Karpas-422 (cell line): Measurements from ENCODE around the gene SLC22A23. TPM values are rescaled to one million over a fixed set of nuclear protein-coding genes. Genes with fewer than 3 reads are reported as not detected.
A peak's percentile ranks its signal among the peaks of the same experiment; 100 is the strongest.

Experiments
- DNase-seq: peaks from one replicate; pipeline ENCODE4 v3.0.0-alpha.2; 2015
- H2AFZ ChIP-seq: fragments of 200-600 bp; sonication (generic); 2 replicates; pipeline ENCODE4 v1.6.1; 2014; ENCODE audit warnings: antibody characterized with exemption, low read length, mixed read lengths
- H3K27ac ChIP-seq: fragments of 200-600 bp; sonication (generic); 2 replicates; pipeline ENCODE4 v1.5.1; 2014; ENCODE audit warnings: mild to moderate bottlenecking, low read length, moderate library complexity
- H3K27me3 ChIP-seq: fragments of 200-600 bp; sonication (generic); 2 replicates; pipeline ENCODE4 v1.6.1; 2014; ENCODE audit warnings: low read length, mixed read lengths
- H3K36me3 ChIP-seq: fragments of 200-600 bp; sonication (generic); 2 replicates; pipeline ENCODE4 v1.6.1; 2014; ENCODE audit warnings: low read length, mixed read lengths; ENCODE audit not compliant: insufficient read depth
- H3K4me1 ChIP-seq: fragments of 200-600 bp; sonication (generic); 2 replicates; pipeline ENCODE4 v1.6.1; 2014; ENCODE audit warnings: mild to moderate bottlenecking, low read length, mixed read lengths
- H3K4me2 ChIP-seq: fragments of 200-600 bp; sonication (generic); 2 replicates; pipeline ENCODE4 v1.6.1; 2014; ENCODE audit warnings: low read length, low read depth, mild to moderate bottlenecking; ENCODE audit not compliant: poor library complexity, severe bottlenecking
- H3K4me3 ChIP-seq: fragments of 200-600 bp; sonication (generic); 2 replicates; pipeline ENCODE4 v1.5.1; 2014; ENCODE audit warnings: mild to moderate bottlenecking, antibody characterized with exemption, low read length, mixed read lengths
- H3K79me2 ChIP-seq: fragments of 200-600 bp; sonication (generic); 2 replicates; pipeline ENCODE4 v1.6.1; 2014; ENCODE audit warnings: mild to moderate bottlenecking, low read length, mixed read lengths
- H3K9ac ChIP-seq: fragments of 200-600 bp; sonication (generic); 2 replicates; pipeline ENCODE4 v1.6.0; 2014; ENCODE audit warnings: low read length
- H3K9me2 ChIP-seq: fragments of 200-600 bp; sonication (generic), shearing (Covaris generic); replicated peaks from 2 replicates; pipeline ENCODE4 v1.6.0; 2014; ENCODE audit warnings: mild to moderate bottlenecking, low read length, moderate library complexity; ENCODE audit not compliant: insufficient read depth
- H3K9me3 ChIP-seq: fragments of 300-700, 200-600 bp; sonication (generic); 2 replicates; pipeline ENCODE4 v1.6.1; 2014; ENCODE audit warnings: low read length, mixed read lengths
- H4K20me1 ChIP-seq: fragments of 200-600 bp; sonication (generic); 2 replicates; pipeline ENCODE4 v1.6.1; 2014; ENCODE audit warnings: mild to moderate bottlenecking, antibody characterized with exemption, low read length, low read depth; ENCODE audit not compliant: insufficient read depth
- total RNA-seq: library from RNA; depleted of rRNA; stranded (reverse); fragments of >200 nt; shearing (Covaris generic); gene quantifications from 2 replicates; pipeline ENCODE4 v1.2.3, GENCODE V29; 2014; ENCODE audit warnings: low replicate concordance

Gene SLC22A23
- total RNA-seq, 1 experiment from 2014 or later: not detected

GRCh38 chr6:3353939-3354338, 102.9 kb downstream of the SLC22A23 start:
- Histone ChIP-seq H4K20me1 (no peaks in the 10 kb centered on the region), H3K9me3 (no peaks in the 10 kb centered on the region), H3K4me1 (peaks cover 58% of the 10 kb centered on the region), H3K27ac (no peak overlapping the region), H3K4me3 (no peak overlapping the region), H3K9ac (no peak overlapping the region), H2AFZ (no peak overlapping the region), H3K79me2 (no peaks in the 10 kb centered on the region), H3K4me2 (no peak overlapping the region), H3K36me3 (no peaks in the 10 kb centered on the region), H3K27me3 (no peaks in the 10 kb centered on the region), H3K9me2 (no peaks in the 10 kb centered on the region)
- no peak for DNase-seq

- no peak overlapping the region for H3K27ac ChIP-seq
- no peak overlapping the region for H3K9ac ChIP-seq
- DNase-seq: no peak
- no peaks in the 10 kb centered on the region for H4K20me1 ChIP-seq
- no peak overlapping the region for H2AFZ ChIP-seq
- H3K4me3 ChIP-seq: no peak overlapping the region
- no peaks in the 10 kb centered on the region for H3K79me2 ChIP-seq
- peak overlapping the region; percentile 68 for H3K4me2 ChIP-seq
- H3K27me3 ChIP-seq: no peaks in the 10 kb centered on the region
- H3K9me3 ChIP-seq: no peaks in the 10 kb centered on the region
- no peaks in the 10 kb centered on the region for H3K9me2 ChIP-seq
- peaks cover 58% of the 10 kb centered on the region for H3K4me1 ChIP-seq
- no peaks in the 10 kb centered on the region for H3K36me3 ChIP-seq
Observed at GRCh38 chr6:3353213-3353903, 103.5 kb downstream of the SLC22A23 start.

DNA sequence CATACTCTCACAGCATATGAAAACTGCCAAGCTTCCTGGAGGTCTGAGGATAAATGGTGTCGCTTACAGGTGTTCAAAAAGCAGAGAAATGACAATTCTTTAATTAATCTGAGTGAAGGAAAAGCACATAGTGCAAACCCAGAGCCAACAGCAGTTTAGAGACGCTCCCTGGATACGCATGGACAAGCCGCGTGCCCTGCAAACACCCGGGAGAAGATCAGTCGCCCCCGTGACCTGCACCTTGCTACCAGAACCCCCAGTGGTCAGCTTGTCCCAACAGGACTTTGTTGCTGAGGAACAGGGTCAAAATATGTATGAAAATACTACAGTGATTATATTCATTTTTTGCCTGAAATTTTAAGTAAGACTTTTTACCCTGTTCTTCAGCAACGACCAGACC, 104.2 kb downstream of the SLC22A23 start:
- H4K20me1 ChIP-seq: no peaks in the 10 kb centered on the region
- peak overlapping the region; percentile 76; the same call in 1 of the 2 replicates for H2AFZ ChIP-seq
- peaks cover 54% of the 10 kb centered on the region for H3K4me1 ChIP-seq
- peak overlapping the region; percentile 53; the same call in 1 of the 2 replicates for H3K27ac ChIP-seq
- H3K36me3 ChIP-seq: no peaks in the 10 kb centered on the region
- peak overlapping the region; percentile 46 for H3K4me3 ChIP-seq
- H3K27me3 ChIP-seq: no peaks in the 10 kb centered on the region
- no peaks in the 10 kb centered on the region for H3K9me2 ChIP-seq
- peak; percentile 52 for DNase-seq
- peak overlapping the region; percentile 68 for H3K4me2 ChIP-seq
- H3K9me3 ChIP-seq: no peaks in the 10 kb centered on the region
- peak overlapping the region; percentile 18; the same call in 1 of the 2 replicates for H3K9ac ChIP-seq
- H3K79me2 ChIP-seq: no peaks in the 10 kb centered on the region

GRCh38 chr6:3351829-3352524, 104.9 kb downstream of the SLC22A23 start:
- no peaks in the 10 kb centered on the region for H4K20me1 ChIP-seq
- peak overlapping the region; percentile 68 for H3K4me2 ChIP-seq
- no peaks in the 10 kb centered on the region for H3K9me3 ChIP-seq
- no peaks in the 10 kb centered on the region for H3K79me2 ChIP-seq
- H3K9ac ChIP-seq: 0 out of 2 replicates have a peak overlapping the region, but pooled peaks have one; percentile 18
- H2AFZ ChIP-seq: peak overlapping the region; percentile 76; the same call in 1 of the 2 replicates
- peak overlapping the region; percentile 46; the same call in 1 of the 2 replicates for H3K4me3 ChIP-seq
- no peaks in the 10 kb centered on the region for H3K27me3 ChIP-seq
- peaks cover 47% of the 10 kb centered on the region for H3K4me1 ChIP-seq
- peak overlapping the region; percentile 53; the same call in 1 of the 2 replicates for H3K27ac ChIP-seq
- H3K9me2 ChIP-seq: no peaks in the 10 kb centered on the region
- DNase-seq: no peak
- H3K36me3 ChIP-seq: no peaks in the 10 kb centered on the region

GRCh38 chr6:3351105-3351676, 105.7 kb downstream of the SLC22A23 start:
- no peak for DNase-seq
- no peak overlapping the region for H3K4me2 ChIP-seq
- no peaks in the 10 kb centered on the region for H4K20me1 ChIP-seq
- peaks cover 40% of the 10 kb centered on the region for H3K4me1 ChIP-seq
- no peak overlapping the region for H3K27ac ChIP-seq
- no peaks in the 10 kb centered on the region for H3K9me2 ChIP-seq
- no peak overlapping the region for H3K4me3 ChIP-seq
- no peaks in the 10 kb centered on the region for H3K27me3 ChIP-seq
- H3K9ac ChIP-seq: no peak overlapping the region
- no peak overlapping the region for H2AFZ ChIP-seq
- no peaks in the 10 kb centered on the region for H3K79me2 ChIP-seq
- no peaks in the 10 kb centered on the region for H3K36me3 ChIP-seq
- H3K9me3 ChIP-seq: no peaks in the 10 kb centered on the region

GRCh38 chr6:3350252-3350796, 106.5 kb downstream of the SLC22A23 start:
- no peaks in the 10 kb centered on the region for H3K27me3 ChIP-seq
- no peak overlapping the region for H3K4me3 ChIP-seq
- H3K79me2 ChIP-seq: no peaks in the 10 kb centered on the region
- no peaks in the 10 kb centered on the region for H3K9me3 ChIP-seq
- no peak overlapping the region for H3K27ac ChIP-seq
- no peaks in the 10 kb centered on the region for H3K36me3 ChIP-seq
- H3K9me2 ChIP-seq: no peaks in the 10 kb centered on the region
- no peak for DNase-seq
- no peak overlapping the region for H2AFZ ChIP-seq
- H3K4me1 ChIP-seq: peaks cover 35% of the 10 kb centered on the region
- H4K20me1 ChIP-seq: no peaks in the 10 kb centered on the region
- H3K9ac ChIP-seq: no peak overlapping the region
- no peak overlapping the region for H3K4me2 ChIP-seq

DNA sequence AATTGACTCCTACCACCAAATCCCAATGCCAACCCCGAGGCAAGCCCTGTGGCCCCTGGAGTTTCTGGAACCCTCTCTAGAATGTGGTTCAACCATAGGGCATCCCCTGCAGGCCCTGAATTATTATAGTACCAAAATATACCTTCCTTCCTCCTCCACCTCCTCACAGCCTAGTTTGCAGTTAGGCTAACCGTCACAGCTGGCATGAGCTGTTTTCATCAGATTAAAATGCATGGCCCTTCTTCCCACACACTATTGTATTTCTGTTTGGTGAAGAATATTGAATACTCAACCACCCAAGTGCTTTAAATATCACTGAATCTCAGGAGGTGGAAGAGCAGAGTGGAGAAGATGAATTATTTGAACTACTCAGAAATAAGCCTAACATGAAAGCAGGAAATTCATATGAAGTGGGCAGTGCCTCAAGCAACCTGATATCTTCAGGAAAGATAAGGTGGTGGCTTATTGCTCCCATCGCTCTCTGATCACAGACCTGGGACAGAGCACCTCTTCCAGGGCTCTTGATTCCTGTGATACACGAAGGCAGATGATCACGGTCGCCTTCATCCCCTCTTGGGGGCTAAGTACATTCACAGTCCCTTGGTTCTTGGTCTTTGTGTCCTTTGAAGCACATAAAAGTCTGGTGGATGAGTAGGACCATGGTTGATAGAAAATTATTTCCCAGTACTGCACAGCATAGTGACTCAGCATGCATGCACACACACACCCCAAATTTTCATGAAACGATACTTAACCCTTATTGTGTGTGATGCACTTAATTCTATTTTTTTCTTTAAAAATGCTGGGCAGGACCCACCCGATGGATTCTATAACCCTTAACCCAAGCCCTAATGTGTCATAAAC, 107.2 kb downstream of the SLC22A23 start:
- no peak overlapping the region for H3K27ac ChIP-seq
- no peaks in the 10 kb centered on the region for H4K20me1 ChIP-seq
- no peaks in the 10 kb centered on the region for H3K9me3 ChIP-seq
- DNase-seq: no peak
- H3K4me2 ChIP-seq: no peak overlapping the region
- no peaks in the 10 kb centered on the region for H3K79me2 ChIP-seq
- no peak overlapping the region for H3K4me3 ChIP-seq
- no peak overlapping the region for H2AFZ ChIP-seq
- H3K4me1 ChIP-seq: peaks cover 35% of the 10 kb centered on the region
- no peaks in the 10 kb centered on the region for H3K9me2 ChIP-seq
- no peaks in the 10 kb centered on the region for H3K27me3 ChIP-seq
- no peaks in the 10 kb centered on the region for H3K36me3 ChIP-seq
- H3K9ac ChIP-seq: no peak overlapping the region
